A549 treated with CORT108297 at 1 μM for 4 hours (cell line): Measurements from ENCODE around the gene PDCD1. TPM values are rescaled to one million over a fixed set of nuclear protein-coding genes. Genes with fewer than 3 reads are reported as not detected.

Experiments
- total RNA-seq: library from RNA; stranded (reverse); fragments of 200-300 nt; extraction: Qiagen RNA extraction; gene quantifications from 5 replicates; pipeline ENCODE4 v1.2.3, GENCODE V29; 2022

Gene PDCD1
- total RNA-seq = not detected in 5 replicates

GRCh38 chr2:241858206-241859016, at the start of gene PDCD1:
Gene PDCD1, minus strand, starts transcription at chr2:241858894. Its CDS starts 56 bp downstream, at chr2:241858838.

DNA sequence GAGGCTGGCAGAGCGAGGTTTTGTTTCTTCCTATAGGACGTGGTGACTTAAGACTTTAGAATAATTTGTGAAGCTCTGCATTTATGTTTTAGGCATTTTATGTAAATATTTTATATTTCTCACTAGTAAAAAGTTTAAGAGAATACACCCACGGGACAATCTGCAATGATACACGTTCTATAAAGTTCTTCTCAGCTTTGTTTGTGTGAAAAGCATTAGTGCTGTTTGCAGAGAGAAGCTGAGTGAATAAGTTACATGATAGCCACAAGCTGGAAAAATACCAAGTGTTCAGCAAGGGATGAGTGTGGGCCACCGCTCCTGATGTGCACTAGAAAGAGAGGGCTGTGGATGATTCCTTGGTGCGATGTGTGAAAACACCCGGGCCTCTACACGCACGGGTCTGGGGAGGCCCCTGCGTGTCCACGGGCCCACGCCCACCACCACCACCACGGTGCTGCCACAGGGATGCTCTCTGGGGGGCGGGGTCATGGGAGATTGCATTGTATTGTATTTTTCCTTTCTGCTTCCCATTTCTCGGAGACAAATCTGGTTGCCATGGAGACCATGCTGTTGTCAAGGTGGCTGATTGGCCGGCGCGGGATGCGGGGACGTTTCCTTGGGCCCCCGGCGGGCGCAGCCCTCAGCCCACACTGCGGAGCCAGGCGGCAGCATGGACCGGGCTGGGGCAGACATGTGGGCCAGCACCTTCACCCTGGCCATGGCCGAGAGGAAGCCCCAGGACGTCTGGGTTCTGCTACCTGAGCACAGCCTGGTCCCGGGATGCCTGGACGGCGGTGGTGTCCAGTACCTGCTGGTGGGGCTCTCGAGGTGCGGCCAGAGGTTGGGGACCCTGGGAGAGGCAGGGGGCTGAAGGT, 10.6 kb upstream of the PDCD1 start, which contains the start of gene RTP5:
Gene RTP5 (plus strand): TSS at position 643 of the 875 bp plus-strand sequence. CDS start 28 bp downstream, at position 671.

GRCh38 chr2:241808721-241809382, 49.8 kb downstream of the PDCD1 start, which contains the start of gene NEU4:
Gene NEU4, plus strand, starts transcription at chr2:241809193. Its CDS starts 5,292 bp downstream, at chr2:241814485.

Other genes with a start within 250 kb of the PDCD1 start
- gene THAP4, start 221.7 kb downstream of the PDCD1 start, total RNA-seq = 59.9 to 83.3 TPM (median 79.0 TPM) in 5 replicates
- 47.1 to 68.7 TPM (median 53.9 TPM) in 5 replicates for gene ATG4B, start 221.2 kb downstream of the PDCD1 start, total RNA-seq
- 118 to 164 TPM (median 137 TPM) in 5 replicates for gene DTYMK, start 172.1 kb downstream of the PDCD1 start, total RNA-seq
- 21.3 to 24.0 TPM (median 22.8 TPM) in 5 replicates for gene ING5, start 156.9 kb downstream of the PDCD1 start, total RNA-seq
- gene D2HGDH, start 124.3 kb downstream of the PDCD1 start, total RNA-seq = 6.7 to 11.6 TPM (median 11.2 TPM) in 5 replicates
- gene GAL3ST2, start 82.1 kb downstream of the PDCD1 start, total RNA-seq = 0.13 to 0.35 TPM (median 0.32 TPM) in 5 replicates
- 0.07 to 0.41 TPM (median 0.24 TPM) in 5 replicates for gene NEU4, start 49.7 kb downstream of the PDCD1 start, total RNA-seq
- not detected in 5 replicates for gene RTP5, start 10.8 kb upstream of the PDCD1 start, total RNA-seq